8988T (cell line): ENCODE results near the gene ATP5MC2.
"Not testable (repeated sequence)": the region's sequence is repeated elsewhere in the genome, so short reads cannot be mapped to it uniquely, and the experiment has no call there.

Experiments used
- DNase-seq: peaks from one replicate; pipeline ENCODE4 v3.0.0; 2011

The ATP5MC2 gene

DNA sequence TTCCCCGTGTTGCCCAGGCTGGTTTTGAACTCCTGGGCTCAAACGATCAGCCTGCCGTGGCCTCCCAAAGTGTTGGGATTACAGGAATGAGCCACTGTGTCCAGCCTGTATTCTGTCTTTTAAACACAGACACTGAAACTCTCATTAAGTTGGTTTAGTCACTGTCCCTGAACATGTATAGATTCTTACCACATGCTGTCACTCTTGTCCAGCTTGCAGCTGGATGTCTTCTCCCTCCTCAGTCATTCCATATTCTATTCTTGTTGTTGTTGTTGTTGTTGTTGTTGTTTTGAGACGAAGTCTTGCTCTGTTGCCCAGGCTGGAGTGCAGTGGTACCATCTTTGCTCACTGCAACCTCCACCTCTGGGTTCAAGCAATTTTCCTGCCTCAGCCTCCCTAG, 12.3 kb upstream of the ATP5MC2 start:
- DNase-seq = no peak

DNA sequence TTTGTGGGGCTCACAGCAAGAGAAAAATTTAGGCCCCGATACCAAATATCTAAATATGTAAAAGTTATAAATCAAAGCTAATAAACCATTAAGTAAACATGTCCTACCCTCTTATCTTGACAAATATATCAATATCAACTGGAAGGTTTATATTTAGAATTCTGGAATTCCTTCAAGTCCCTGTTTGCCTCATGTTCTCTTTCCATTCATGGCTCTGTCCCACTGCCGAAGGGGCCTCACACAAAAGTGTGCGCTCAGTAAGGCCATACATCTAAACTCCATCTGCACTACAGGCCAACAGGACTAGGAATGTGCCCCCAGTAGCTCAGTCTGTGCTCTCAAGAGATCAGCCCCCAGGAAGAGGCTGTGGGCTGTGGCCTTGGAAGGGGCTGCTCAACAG, 10.6 kb upstream of the ATP5MC2 start:
- DNase-seq = no peak

DNA sequence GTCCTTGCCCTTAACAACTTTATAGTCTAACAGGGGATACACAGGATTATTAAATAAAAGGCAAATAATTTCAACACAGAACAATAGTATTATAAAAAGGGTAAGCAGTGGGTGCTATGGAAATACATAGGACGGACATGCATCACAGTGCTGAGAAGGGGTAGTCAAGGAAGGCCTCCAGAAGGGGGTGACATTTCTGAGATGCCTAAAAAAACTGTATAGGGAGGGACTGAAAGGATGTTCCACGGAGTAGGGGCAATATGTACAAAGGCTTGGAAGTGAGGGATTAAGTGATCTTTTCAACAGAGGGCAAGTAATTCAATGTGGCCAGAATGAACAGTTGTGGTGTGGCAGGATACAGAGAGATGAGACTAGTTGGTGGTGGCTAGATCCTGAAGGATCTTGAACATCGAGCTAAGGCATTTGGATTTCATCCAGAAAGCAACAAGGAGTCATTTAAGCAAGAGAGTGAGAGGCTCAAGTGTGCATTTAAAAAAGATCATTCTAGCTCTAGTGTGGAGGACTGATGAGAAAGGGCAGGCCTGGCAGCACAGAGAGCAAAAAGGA, 8.9 kb upstream of the ATP5MC2 start:
- no peak for DNase-seq

DNA sequence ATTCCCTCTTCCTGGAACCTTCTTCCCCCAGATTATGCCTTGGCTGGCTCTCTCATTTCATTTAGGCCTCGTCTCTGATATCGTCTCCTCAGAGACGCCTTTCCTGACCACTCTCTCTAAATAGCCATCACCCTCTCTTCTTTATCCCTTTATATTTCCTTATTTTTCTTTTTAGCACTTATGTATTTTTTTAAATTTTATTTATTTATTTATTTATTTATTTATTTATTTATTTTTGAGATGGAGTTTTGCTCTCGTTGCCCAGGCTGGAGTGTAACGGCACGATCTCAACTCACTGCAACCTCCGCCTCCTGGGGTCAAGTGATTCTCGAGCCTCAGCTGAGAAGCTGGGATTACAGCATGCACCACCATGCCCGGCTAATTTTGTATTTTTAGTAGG, 8.1 kb upstream of the ATP5MC2 start:
- DNase-seq = no peak

DNA sequence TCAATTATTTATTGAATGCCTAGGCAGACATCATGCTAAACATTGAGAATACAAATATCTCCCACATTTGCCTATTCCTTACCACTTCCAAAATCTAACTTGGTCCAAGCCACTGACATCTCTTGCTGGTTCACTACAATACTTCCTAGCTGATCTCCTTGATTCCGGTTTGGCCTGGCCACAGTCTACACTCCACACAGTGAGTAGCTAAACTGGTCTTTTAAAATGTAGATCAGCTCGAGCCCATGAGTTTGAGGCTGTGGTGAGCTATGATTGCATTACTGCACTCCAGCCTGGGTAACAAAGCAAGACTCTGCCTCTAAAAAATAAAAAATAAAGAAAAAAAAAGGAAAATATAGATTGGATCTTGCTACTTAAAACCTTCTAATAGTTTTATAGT, 7.6 kb upstream of the ATP5MC2 start:
- DNase-seq = no peak

DNA sequence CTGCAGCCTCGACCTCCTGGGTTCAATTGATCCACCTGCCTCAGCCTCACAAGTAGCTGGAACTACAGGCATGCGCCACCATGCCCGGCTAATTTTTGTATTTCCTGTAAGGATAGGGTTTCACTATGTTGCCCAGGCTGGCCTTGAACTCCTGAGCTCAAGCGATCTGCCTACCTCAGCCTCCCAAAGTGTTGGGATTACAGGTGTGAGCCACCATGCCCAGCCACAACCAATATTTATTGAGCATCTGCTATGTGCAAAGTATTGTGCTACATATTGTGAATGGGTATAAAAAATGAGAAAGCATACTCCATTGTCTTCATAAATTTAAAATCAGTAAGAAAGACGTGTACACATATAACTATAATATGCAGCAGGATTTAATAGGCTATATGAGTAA, 4.2 kb upstream of the ATP5MC2 start:
- DNase-seq = not testable (repeated sequence)

DNA sequence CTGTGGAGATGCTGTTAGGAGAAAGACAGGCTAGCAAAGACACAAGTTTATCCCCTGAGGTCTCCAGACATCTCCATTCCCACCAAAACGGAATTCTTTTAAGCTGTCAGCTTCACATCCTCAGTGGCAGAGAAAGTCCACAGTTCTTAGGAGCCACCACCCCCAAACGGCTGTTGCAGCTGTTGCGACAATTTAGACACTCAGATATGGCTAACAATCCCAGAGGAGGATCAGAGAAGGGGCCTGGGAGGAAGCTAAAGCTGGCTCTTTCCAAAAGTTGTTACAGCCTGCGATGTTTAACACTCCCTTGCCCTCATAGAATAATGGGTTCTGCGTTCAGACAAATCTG, 1.9 kb upstream of the ATP5MC2 start:
- DNase-seq = no peak

DNA sequence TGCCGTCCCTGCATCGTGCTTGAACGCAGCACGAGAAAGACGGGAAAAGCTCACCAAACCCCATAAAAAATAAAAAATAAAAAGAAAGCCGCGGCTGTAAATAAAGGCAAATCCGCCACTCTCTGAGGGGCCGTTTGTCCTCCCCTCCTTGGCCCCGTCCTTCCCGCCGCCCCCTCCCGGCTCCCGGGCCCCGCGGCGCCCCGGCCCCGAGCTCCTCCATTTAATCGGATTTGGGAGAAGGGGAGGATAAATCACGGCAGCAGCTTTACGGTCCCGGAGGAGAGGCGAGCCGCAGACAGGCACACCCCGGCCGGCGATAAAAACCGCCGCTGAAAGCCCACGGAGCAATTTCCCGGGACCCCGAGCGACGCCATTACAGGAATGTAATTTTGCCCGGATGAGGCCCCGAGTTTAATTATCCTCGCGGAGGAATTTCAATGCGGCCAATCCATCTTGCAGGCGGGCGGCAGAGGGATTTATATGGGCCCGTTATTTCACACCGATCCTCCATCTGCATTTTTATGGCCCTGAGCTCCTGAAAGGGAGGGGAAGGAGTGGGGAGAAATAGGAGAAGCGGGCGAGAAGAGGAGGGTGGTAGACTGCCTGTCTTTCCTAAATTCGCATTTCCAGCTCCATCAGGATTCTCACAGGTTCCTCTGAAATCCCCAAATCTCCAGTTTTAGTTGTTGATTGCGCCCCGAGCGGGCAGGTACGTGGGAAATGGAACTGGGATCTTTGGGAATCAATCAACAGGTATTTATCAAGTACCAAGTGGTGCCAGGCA, 1.3 kb upstream of the ATP5MC2 start:
- DNase-seq = no peak

DNA sequence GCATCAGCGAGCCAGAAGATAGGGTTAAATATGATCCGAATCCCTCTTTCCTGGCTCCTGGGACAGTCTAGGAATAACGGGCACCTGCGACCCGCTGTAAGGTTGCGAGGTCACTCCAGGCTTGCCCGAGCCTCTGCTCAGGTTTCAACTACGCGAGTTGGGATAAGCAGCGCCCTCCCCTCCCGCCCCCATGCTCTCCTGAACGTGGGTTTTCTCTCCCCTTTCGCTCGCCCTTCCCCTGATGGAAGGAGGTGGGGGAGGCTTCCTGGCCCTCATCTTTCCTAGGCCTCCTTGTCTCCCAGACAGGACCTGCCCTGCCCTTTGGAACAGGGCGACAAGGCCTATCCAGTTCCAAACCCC, 753 bp upstream of the ATP5MC2 start:
- no peak for DNase-seq

DNA sequence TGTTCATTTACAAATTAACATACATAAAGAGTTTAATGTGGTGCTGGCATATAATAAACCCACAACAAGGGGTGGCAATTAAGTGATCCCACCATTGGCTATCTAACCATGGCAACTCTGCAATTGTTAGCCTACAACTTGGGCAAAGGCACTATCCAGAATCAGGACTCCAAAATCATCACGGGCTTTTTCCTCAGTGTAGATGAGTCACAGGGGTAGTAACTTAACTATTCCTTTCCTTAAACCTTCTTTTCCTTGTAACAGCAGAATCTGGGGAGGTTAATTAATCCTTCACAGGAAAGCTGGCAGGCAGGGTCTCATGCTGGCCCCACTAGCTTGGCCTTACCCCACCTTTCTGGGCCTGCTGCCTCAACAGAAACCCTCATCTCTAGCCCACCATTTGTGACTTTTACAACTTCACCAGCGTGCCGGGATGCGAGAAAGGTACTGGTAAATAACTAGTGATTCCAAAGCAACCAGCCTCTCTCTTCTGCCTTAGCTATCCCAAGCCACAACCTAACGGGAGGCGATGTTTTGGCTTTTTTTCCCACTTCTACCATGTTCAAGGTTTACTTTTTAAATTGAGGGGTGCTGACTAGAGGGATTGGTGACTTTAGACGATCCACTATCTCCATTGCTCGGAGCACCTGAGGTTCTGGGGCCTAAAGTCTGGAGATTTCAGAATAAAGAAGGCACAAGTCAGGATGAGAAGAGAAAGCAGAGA, 744 bp downstream of the ATP5MC2 start:
- DNase-seq = no peak

DNA sequence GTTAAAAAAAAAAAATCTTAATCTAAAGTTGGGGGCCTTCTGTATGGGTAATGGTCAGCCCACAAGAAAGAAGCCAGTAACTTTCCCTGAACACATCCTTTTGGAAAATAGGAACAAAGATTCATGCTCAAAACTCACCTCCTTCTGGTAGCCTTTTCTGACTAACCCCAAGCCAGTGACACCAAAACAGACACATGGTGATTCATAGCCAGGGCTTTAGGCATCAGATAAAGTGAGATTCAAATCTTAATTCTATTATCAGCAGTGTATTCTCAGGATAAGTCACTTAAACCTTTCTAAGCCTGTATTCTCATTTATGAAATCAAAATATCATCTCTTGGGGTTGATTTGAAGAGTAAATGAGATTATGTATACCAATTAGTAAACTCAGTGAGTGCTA, 4.9 kb downstream of the ATP5MC2 start:
- no peak for DNase-seq

DNA sequence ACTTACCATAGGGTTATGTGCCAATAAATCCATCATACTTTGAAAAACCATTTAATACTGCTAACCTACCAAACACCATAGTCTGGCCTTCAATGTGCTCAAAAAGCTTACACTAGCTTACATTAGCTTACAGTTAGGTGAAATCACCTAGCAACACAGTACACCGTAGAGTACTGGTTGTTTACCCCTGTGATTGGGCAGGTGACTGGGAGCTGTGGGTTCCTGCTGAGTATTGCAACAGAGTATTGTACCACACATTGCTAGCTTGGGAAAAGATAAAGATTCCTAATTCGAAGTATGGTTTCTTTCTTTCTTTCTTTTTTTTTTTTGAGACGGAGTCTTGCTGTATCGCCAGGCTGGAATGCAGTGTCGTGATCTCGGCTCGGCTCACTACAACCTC, 5.6 kb downstream of the ATP5MC2 start:
- DNase-seq = no peak

DNA sequence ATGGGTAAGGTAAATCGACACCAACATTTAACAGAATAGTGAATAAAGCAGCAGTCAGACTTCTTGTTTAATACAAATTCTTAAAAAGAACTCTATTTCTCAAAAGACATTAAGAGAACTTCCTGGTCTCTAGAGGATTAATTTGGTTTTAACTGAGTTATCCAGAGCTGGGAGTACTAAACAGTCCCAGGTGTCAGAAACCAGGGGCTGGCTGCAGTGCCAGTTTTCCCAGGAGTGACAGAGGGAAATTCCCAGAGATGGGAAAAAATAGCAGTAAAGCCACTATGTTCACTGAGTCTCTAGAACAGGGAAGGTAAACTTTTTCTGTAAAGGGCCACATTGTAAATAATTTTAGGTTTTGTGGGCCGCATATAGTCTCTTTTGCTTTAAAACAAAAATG, 8.8 kb downstream of the ATP5MC2 start:
- no peak for DNase-seq

DNA sequence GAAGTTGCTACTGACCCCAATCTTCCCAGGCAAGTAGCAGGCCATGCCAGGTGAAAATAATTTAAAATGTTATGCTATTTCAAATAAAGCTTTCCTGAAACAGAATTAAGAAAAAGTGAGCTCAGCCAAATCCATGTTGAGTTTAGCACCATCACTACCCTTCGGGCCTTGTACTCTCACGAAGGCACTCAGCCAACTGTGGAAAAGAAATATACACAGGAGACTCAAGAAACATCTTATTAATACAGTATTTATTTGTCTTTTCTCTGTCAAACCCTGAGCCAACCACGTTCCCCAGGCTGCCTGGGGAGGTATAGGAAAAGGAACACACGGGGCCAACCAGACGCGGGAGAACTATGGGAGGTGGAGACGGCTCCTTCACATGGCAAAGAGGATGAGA, 10.9 kb downstream of the ATP5MC2 start:
- DNase-seq = no peak

DNA sequence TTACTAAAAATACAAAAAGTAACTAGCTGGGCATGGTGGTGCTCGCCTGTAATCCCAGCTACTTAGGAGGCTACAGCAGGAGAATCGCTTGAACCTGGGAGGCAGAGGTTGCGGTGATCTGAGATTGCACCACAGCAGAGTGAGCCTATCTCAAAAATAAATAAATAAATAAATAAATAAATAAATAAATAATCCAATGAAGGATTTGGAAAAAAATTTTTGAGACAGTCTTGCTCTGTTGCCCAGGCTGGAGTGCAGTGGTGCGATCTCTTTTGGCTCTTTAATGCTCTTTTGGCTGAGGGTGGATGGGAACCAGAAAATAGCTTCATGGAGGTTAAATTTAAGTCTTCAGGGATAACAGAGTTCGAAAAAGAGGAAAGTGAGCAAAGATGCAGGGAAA, 11.7 kb downstream of the ATP5MC2 start:
- DNase-seq = no peak

DNA sequence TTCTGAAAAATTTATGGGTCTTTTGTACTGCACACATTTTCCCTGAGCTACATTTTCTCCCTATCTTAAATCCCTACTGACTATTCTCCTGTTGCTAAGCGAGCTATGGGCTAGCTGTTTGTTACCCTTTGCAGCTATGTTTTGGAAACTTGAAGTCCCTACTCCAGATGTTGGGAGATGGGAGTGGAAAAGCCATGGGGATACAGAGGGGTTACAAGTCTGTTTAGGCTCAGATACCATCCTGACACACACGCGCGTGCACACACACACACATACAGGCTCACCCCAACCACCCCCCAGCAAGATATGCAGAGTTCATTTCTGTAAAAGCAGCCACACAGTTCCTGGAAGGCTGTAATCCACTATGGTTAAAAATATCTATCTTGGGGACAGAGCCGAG, 15.8 kb downstream of the ATP5MC2 start:
- no peak for DNase-seq

DNA sequence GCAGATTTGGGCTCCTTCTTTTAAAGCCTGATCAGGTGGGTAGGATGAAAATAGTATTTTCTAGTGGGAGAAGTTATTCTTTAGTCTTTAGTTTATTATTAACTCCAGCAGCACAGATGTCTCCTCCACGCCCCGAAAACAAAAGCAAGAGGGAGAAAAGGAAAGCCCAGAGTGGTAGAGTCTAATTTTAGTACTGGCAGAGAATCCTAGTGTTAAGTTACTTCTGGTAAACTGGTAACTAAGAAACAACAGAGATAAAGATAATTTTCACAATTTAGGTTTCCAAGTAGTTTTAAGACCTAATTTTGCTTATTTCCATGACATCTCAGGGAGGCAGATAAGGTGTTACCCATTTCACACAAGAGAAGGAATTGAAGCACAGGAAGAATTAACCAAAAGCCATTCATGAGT, 16.3 kb downstream of the ATP5MC2 start:
- DNase-seq = no peak

DNA sequence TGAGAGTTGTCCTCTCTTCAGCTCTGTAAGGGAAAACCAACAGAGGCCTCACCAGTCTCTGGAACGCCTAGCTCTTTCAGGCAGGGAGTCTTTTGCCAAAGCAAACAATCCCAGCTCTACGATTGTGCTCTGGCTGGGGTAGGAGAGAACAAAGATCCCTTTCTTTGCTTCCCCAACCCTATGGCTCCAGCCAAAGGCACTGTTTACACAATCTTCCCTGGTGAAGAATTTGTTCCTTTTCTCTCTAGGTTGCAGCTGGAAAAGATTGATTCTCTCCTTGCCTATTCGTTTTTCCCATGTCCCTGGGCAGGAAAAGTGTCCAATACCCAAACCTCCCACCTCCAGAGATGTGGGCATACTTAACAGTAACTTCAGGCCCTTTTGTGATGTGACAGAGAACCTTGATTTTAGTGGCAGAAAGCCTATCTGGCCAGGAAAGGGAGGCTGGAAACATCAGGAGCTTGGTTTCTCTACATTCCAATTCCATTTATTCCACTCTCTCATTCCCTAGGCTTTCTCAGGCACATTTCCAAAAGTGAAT, 16.8 kb downstream of the ATP5MC2 start:
- DNase-seq = no peak

DNA sequence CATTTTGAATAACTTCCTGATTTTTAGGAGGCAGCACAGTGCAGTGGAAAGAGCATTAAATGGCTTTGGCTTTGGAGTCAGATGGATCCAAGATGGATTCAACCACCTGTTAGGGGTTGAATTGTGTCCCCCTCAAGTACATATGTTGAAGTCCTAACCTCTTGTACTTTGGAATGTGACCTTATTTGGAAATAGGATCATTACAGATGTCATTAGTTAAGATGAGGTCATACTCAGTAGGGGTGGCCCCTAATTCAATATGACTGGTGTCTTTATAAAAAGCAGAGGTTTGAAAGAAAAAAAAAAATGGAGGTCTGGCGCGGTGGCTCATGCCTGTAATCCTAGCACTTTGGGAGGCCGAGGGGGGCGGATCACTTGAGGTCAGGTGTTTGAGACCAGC, 18.8 kb downstream of the ATP5MC2 start:
- no peak for DNase-seq

DNA sequence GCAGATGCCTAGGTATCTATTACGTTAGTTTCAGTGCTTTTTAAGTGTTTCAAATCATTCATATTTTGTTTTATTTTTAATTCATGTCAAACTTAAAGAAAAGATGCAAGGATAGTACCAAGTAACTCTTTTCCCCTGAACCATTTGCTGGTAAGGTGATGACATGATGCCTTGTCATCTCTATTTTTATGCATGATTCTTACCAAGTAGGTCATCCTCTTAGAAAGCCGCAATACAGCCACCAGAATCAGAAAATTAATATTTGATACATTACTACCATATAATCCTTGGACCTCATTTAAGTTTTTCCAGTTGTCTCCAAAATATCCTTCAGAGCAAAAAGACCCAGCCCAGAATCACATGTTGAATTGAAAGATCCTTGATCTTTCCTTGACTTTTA, 22.3 kb downstream of the ATP5MC2 start:
- DNase-seq = no peak

DNA sequence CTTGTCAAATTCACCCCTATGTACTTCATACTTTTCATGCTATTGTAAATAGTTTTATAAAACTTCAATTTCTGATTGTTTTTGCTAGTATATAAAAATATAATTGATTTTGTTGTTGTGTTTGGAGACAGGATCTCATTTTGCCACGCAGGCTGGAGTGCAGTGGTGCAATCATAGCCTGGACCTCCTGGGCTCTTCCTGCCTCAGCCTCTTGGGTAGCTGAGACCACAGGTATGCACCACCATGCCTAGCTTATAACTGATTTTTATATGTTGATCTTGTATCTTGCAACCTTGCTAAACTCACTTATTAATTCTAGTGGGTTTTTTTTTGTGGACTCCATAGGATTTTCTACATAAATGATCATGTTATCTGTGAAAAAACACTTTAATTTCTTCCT, 23.5 kb downstream of the ATP5MC2 start:
- no peak for DNase-seq

DNA sequence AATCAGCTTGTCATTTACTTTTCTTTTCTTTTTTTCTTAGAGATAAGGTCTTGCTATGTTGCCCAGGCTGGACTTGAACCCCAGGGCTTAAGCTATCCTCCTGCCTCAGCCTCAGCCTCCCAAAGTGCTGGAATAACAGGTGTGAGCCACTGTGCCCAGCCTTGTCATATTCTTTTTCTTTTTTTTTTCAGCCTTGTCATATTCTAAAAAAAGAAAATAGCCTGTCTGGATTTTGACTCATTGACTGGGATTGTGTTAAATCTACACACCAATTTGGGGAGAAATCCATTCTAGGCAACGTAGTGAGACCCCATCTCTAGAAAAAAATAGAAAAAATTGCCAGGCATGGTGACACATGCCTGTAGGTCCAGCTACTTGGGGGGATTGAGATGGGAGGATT, 24.1 kb downstream of the ATP5MC2 start:
- DNase-seq = no peak

DNA sequence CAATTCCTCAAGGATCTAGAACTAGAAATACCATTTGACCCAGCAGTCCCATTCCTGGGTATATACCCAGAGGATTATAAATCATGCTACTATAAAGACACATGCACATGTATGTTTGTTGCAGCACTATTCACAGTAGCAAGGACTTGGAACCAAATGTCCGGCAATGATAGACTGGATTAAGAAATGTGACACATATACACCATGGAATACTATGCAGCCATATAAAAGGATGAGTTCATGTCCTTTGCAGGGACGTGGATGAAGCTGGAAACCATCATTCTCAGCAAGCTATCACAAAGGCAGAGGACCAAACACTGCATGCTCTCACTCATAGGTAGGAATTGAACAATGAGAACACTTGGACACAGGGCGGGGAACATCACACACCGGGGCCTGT, 29.6 kb downstream of the ATP5MC2 start:
- not testable (repeated sequence) for DNase-seq

DNA sequence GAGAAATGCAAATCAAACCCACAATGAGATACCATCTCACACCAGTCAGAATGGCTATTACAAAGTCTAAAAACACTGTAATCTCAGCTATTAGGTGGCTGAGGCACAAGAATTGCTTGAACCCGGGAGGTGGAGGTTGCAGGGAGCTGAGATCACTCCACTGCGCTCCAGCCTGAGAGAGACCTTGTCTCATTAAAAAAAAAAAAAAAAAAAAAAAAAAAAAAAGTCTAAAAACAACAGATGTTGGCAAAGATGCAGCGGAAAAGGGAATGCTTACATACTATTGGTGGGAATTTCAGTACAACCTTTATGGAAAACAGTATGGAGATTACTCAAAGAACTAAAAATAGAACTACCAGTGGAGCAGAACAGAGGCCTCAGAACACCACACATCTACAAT, 30.7 kb downstream of the ATP5MC2 start:
- DNase-seq = no peak
